GM18861 (cell line): ENCODE results near the gene HHIPL2.
"Not testable (repeated sequence)": the region's sequence is repeated elsewhere in the genome, so short reads cannot be mapped to it uniquely, and the experiment has no call there.

ENCODE experiments used
- ATAC-seq: cut with Tn5 transposase; IDR thresholded peaks from one replicate; pipeline ENCODE4 v1.9.1; 2021; ENCODE audit not compliant: unreplicated experiment

HHIPL2 gene

DNA sequence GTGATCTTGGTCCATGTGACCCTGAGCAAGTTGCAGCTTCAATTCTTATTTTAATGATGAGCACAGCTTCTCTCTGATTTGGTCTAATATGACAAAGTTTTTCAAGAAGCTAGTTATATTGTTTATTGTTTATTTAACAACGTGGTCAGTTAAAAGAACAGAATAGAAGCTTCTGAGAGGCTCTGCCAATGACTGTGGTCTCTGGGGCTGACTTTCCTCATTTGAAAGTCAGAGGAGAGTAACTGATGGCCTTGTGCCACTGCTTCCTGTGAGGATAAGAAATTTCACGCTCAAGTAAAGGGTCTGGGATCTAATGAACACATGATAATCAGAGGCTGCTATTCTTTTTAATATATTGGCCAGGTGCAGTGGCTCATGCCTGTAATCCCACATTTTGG, 7.3 kb downstream of the HHIPL2 start:
- no peak for ATAC-seq

DNA sequence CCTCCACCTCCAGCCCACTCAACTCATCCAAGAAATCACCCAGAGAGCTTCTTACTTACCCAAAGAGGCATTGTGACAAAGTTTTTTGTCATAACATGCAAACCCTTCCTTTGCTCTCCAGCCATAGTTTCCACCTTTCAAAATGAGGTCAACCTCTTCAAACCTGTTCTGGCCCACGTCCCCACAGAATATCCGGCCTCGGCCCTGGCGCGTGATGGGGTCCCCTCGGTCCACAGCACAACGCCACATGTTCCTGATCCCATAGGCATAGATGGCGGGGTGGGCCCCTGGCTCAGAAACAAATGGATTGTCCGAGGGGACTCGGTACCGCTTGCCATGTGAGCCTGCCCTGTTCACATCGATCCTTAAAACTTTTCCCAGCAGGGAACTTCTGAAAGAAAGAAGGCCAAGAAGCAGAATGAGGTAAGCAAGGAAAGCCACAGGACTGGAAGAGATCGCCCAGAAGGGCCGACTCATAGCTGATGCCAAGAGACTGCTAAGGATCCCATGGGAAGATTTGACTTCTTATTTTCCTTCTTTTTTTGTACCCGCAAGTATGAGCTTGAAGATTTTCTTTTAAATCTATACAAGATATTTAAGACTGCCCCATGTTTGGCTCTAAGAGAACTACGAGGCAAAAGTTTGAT, 7.8 kb downstream of the HHIPL2 start:
- no peak for ATAC-seq

DNA sequence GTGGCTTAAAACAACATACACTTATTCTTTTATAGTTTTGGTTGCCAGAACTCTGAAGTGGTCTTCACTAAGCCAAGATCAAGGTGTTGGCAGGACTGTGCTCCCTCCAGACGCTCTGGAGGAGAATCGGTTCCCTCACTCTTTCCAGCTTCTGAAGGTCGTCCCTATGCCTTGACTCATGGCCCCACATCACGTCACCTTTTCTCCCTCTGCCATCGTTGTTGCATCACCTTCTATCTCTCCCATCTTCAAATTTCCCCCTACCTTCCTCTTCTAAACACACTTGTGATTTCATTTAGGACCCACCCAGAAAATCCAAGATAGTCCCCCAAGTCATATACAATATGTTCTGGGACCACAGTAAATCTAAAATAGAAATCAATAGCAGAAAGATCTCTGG, 12.4 kb downstream of the HHIPL2 start:
- ATAC-seq, result no peak

DNA sequence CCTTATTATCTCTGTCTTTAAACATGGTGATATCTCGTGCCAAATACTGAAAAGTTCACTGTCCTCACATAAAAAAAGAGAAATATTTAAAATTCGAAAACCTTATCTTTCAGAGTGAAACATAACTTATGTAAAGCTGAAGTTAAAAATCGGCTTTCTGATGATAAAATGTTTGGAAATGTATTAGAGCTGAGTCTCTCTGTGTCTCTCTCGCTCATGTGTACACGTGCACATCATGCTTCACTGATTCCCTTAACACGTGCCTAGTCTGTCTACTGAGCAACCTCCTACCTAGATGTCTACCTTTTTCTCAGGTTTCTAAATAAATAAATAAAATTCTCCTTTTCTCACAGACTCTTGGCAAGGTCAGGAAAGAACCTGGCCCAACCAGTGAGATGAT, 17.1 kb downstream of the HHIPL2 start:
- ATAC-seq, result no peak

DNA sequence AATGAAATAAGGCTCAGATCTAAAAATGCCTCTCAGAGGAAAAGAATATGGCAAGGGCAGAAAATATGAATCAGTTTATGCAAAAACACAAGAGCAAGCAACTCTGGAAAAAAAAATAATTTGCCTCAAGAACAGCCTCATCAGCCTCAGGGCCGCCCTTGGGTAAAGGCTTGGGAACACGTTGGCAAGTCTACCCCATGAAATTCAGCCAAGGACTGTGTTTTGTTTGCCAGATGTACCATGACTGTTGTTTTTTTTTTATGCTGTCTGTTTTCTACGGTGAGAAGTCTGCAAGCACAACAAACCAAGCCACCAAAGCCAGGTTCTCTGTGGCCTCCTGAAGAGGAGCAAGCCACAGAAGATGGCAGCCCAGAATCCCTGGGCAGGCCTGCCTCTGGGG, 18.0 kb downstream of the HHIPL2 start:
- no peak for ATAC-seq

DNA sequence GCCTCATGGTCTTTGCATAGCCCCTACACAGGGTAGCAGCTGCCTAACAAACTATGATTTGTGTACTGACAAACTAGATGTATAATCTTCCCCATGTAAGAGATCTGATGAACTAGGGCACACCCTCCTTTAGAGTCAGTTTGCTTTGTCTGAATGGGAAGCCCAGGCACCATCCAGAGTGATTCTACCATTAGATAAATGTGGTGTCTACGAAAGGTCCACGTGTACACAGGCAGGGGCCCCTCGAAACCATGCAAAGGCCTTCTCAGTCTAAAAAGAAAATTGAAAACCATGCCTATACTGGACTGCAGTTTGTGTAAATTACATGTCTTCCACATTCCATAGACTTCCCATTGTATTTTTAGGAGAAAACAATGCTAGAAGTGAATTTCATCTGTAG, 18.7 kb downstream of the HHIPL2 start:
- ATAC-seq, result no peak

DNA sequence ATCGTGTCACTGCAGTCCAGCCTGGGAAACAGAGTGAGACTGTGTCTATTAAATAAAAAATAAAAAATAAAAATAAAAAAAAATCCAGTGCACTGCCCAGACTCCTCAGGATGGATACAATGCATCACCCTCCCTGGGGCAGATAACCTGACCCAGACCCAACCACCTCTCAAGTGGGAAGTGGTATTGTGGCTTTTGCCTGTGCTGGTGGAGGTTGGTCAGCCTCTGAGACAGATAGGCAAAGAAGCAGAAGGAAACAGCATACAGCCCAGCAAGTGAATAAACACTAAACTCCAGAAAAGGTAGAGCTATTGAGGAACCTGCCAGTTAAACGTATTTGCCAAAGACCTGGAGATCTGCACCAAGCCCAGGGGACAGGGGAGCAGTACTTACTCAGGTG, 22.0 kb downstream of the HHIPL2 start:
- no peak for ATAC-seq

DNA sequence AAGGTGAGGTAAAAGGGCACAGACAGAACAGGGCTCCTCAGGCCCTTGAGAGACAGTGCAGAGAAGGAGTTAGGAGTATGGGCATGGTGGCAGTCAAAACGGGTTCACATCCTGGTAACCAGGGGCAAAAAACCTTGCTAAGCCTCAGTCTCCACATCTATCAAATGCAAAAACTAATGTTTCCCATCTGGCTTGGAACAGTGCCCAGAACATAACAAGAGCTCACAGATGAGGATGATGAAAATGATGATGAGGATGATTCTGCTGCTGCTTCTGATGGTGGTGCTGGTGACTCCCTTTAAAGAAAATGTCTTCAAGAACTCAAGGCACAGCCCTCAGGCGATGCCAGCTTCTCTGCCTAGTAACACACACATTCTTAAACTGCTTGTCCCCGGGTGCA, 24.1 kb downstream of the HHIPL2 start:
- ATAC-seq, result no peak

DNA sequence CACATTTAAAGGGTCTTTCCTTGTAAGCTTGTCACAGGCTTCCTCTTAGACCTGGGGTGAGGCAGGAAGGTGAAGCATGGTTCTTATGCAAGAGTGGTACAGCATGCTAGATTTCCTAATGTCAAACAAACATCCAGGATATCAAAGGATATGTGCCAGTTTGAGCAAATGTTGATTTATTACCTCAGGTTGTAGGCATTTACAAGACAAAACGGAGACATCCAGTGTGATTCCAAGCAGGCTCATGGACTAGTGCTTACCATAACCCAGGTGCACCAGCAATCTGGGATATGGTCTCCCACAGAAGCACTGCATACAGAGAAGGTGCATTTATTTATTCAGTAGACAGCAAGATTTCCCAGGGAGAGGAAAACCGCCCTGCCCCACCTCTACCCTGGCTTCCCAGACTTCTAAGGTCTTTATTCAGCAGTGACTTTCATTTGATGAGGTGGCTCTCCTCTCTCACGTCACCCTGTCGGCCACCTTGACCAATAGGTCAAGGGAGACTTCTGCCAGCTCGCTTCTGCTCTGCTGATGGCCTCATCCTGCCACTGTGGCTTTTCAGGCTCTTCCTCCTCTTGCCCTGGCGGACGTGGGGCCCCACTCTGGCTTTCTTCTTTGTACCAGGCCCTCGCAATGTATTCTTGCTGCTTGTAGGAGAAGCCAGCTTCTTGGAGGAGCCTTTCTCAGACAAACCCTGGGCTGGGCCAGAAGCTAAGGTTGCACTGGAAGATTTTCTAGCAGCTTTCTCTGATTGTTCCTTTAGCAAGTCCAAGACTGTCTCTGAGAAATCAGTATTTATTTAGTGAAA, 25.6 kb downstream of the HHIPL2 start:
- ATAC-seq, result no peak

DNA sequence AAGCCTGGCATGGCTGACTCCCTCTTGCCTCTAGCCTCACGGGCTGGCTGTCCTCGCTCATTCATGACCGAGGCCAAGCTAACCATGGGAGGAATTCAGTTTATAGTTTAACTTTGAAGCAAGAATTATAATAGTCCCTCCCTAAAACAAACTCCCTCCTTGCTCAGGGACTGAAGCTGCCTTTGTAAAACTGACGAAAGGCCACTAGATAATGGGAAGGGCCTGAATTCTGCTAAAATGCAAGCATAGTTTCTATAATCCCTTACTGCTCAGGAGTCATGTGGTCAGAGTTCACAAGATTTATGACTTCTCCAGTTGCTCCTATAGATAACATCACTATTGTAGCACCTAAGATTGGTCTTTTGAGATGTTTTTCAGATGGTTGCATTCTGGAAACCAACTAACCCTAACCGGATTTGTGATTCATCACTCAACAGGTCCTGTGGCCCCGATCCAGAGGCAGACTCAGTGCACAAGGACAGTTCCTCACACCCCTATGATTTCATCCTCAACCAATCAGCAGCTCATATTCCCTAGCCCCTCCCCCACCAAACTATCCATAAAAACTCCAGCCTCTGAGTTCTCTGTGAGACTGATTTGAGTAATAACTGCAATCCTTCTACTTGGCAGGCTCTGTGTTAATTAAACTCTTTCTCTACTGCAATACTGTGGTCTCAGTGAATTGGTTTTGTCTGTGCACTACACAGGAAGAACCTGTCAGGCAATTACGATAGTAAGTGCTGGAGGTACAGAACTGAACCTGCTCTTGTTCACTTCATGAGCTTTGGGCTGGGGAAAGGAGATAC, 26.4 kb downstream of the HHIPL2 start:
- ATAC-seq, result no peak

DNA sequence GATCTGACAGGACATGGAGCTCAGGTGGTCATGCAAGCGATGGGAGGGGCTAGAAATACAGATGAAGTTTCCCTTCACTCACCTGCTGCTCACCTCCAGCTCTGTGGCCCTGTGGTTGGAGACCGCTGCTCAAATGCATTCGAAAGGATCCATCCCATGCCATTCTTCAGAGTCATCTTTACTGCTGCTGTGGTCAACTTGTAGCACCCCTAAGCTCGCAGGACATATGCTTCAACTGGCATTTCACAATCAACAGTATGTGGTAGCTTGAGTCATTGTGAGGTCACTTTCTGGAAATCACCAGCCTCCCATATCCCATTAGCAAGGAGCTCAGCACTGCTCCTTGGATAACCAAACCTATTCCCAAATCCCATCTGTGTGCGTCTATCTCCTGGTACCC, 58.4 kb downstream of the HHIPL2 start:
- not testable (repeated sequence) for ATAC-seq

DNA sequence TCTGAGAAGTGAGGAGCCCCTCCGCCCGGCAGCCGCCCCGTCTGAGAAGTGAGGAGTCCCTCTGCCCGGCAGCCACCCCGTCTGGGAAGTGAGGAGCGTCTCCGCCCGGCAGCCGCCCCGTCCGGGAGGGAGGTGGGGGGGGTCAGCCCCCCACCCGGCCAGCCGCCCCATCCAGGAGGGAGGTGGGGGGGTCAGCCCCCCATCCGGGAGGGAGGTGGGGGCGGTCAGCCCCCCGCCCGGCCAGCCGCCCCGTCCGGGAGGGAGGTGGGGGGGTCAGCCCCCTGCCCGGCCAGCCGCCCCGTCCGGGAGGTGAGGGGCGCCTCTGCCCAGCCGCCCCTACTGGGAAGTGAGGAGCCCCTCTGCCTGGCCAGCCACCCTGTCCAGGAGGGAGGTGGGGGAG, 60.1 kb downstream of the HHIPL2 start:
- not testable (repeated sequence) for ATAC-seq

DNA sequence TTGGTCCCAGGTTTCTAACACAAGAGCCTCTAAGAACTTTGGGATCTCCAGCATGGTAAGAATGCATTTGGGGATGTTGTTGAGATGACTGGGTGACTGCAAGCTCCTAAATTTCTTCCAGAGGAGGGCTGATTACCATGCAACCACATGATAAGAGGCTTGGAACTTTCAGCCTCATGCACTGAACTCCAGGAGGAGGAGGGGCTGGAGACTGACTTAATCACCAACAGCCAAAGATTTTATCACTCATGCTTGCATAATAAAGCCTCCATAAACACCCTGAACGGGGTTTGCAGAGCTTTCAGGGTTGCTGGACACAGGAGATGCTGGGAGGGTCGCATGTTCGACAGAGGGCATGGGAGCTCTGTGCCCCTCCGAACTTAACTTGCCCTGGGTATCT, 63.9 kb downstream of the HHIPL2 start:
- not testable (repeated sequence) for ATAC-seq

DNA sequence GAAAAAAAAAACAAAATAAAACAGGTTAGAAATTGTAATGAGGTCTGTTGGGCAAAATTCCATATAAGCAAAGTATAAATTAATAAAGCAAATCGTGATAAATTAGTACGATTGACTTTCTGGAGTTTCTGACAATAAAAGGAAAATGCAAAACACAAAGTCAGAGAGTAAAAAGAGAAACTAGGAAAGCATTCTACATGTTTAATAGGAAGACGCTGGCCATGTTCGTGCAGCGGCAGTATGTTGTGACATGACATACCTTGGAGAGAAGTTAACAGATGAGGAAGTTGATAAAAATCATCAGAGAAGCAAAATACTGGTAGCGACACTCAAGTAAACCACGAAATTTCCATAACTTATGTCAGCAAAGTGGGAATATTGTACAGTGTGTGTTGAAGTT, 68.3 kb downstream of the HHIPL2 start:
- not testable (repeated sequence) for ATAC-seq

DNA sequence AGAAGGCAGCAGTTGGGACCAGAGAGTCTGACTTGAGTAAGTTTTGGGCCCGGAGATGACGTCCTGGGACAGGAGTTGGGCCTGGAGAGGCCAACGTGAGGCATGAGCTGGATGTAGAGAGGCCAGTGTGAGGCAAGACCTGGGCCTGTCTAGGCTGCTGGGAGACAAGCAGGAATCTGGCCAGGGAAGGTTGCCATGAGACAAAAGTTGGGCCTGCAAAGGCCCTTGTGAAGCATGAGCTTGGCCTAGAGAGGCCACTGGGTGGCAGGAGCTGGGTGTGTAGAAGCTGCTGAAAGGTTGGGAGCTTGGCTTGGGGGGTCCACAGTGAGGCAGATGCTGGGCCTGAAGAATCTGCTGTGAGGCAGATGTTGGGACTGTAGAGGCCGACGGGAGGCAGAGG, 71.5 kb downstream of the HHIPL2 start:
- ATAC-seq, result not testable (repeated sequence)

DNA sequence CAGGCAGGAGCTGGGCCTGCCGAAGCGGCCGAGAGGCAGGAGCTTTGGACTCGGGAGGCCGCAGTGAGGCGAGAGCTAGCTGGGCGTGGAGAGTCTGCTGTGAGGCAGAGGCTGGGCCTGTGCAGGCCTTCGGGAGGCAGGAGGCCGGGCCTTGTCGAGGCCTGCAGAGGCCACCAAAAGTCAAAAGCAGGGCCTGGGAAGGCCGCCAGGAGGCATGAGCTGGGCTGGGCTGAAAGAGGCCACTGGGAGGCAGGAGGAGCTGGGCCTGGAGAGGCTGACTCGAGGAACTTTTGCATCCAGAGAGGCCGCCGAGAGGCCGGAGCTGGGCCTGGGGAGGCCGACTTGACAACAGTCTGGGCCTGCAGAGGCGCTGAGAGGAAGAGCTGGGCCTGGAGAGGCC, 74.2 kb downstream of the HHIPL2 start:
- ATAC-seq, result not testable (repeated sequence)

DNA sequence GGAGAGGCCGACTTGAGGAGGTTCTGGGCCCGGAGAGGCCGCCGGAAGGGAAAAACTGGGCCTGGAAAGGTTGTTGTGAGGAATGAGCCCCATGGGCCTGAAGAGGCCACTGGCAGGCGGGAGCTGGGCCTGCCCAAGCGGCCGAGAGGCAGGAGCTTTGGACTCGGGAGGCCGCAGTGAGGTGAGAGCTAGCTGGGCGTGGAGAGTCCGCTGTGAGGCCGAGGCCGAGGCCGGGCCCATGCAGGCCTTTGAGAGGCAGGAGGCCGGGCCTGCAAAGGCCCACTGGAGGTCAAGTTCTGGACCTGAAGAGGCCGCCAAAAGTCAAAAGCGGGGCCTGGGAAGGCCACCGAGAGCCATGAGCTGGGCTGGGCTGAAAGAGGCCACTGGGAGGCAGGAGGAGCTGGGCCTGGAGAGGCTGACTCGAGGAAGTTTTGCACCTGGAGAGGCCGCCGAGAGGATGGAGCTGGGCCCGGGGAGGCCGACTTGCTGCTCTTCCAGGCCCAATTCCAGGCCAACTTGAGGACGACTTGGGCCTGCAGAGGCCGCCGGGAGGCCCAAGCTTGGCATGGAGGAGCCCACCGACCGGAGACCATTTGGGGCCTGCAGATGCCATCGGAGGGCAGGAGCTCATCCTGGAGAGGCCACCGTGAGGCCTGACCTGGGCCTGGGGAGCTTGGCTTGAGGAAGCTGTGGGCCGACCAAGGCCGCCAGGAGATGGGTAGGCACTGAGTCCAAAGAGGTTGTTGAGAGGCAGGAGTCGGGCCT, 74.9 kb downstream of the HHIPL2 start:
- ATAC-seq, result not testable (repeated sequence)
